ENCODE measurements around the gene MAGEA8. TPM values are rescaled to one million over a fixed set of nuclear protein-coding genes. Genes with fewer than 3 reads are reported as not detected.

MAGEA8 gene
- total and polyA plus RNA-seq, 10 of the 15 experiments (the other 5 are each of a cell fraction or from before 2014, with no cell fraction given), result 0.06 to 0.20 (median 0.13) TPM; not detected in 7

- no peak for TF ChIP-seq BCLAF1 (IDR thresholded peaks at IDR 0.05)
- TF ChIP-seq PAX8 (IDR thresholded peaks at IDR 0.05), result no peak
- TF ChIP-seq ZNF687 (IDR thresholded peaks at IDR 0.05), result no peak
- TF ChIP-seq SMARCA5 (IDR thresholded peaks at IDR 0.05), result no peak
- no peak for TF ChIP-seq IRF3 (IDR thresholded peaks at IDR 0.05)
- no peak for TF ChIP-seq MEF2B (IDR thresholded peaks at IDR 0.05; ENCODE audit: partially characterized antibody, poor library complexity, severe bottlenecking)
These were observed 29.3 kb downstream of the MAGEA8 start (continued) for GRCh38 chrX:149910178-149910695.
